Body of pancreas (tissue), 4 donors: ENCODE results near the gene RPS14.

Source experiments
- POLR2A ChIP-seq, 3 donors: fragments of 450-650 bp; IDR thresholded peaks; one replicate each; pipeline ENCODE4 v1.6.1; 2016; ENCODE audit warnings: antibody characterized with exemption in 3 of 3, mild to moderate bottlenecking in 2 of 3
- TF ChIP-seq, protein P1 (sequence below), 7 experiments: fragments of 450-650 bp in 4 of 7; fragments of 200-600 bp in 3 of 7; sonication (generic) in 3 of 7; IDR thresholded peaks; one replicate each; pipeline ENCODE4 v1.5.1; 2016 to 2019; ENCODE audit warnings: antibody characterized with exemption in 7 of 7

DNA sequence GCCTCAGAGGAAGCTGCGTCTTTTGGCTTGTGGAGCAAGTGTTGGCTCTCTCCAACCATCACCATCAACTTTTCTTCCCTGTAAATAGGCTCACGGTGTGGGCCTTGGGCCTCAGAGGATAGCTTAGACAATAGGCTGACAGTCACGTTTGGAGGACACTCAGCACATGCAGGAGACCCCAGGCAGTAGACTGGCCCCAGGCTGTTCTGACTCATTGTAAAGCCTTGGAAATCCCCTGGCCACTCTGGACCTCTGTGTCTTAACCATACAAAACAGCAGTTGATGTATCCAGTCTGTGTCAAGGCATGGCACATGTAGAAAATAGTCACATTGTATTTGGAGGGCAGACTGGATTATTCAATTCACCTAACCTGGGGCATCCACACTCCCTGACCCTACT, 55.4 kb downstream of the RPS14 start:
- TF ChIP-seq, protein P1, sequence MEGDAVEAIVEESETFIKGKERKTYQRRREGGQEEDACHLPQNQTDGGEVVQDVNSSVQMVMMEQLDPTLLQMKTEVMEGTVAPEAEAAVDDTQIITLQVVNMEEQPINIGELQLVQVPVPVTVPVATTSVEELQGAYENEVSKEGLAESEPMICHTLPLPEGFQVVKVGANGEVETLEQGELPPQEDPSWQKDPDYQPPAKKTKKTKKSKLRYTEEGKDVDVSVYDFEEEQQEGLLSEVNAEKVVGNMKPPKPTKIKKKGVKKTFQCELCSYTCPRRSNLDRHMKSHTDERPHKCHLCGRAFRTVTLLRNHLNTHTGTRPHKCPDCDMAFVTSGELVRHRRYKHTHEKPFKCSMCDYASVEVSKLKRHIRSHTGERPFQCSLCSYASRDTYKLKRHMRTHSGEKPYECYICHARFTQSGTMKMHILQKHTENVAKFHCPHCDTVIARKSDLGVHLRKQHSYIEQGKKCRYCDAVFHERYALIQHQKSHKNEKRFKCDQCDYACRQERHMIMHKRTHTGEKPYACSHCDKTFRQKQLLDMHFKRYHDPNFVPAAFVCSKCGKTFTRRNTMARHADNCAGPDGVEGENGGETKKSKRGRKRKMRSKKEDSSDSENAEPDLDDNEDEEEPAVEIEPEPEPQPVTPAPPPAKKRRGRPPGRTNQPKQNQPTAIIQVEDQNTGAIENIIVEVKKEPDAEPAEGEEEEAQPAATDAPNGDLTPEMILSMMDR (IDR thresholded peaks at IDR 0.05), result no peak
- TF ChIP-seq POLR2A (IDR thresholded peaks at IDR 0.05), result no peak
